Karpas-422 (cell line): Measurements from ENCODE around the gene MED31. TPM values are rescaled to one million over a fixed set of nuclear protein-coding genes. Genes with fewer than 3 reads are reported as not detected.
"Not testable (repeated sequence)": the region's sequence is repeated elsewhere in the genome, so short reads cannot be mapped to it uniquely, and the experiment has no call there.

ENCODE experiments used
- DNase-seq: peaks from one replicate; pipeline ENCODE4 v3.0.0-alpha.2; 2015
- H2AFZ ChIP-seq: fragments of 200-600 bp; sonication (generic); 2 replicates; pipeline ENCODE4 v1.6.1; 2014; ENCODE audit warnings: antibody characterized with exemption, low read length, mixed read lengths
- H3K27ac ChIP-seq: fragments of 200-600 bp; sonication (generic); 2 replicates; pipeline ENCODE4 v1.5.1; 2014; ENCODE audit warnings: mild to moderate bottlenecking, low read length, moderate library complexity
- H3K27me3 ChIP-seq: fragments of 200-600 bp; sonication (generic); 2 replicates; pipeline ENCODE4 v1.6.1; 2014; ENCODE audit warnings: low read length, mixed read lengths
- H3K36me3 ChIP-seq: fragments of 200-600 bp; sonication (generic); 2 replicates; pipeline ENCODE4 v1.6.1; 2014; ENCODE audit warnings: low read length, mixed read lengths; ENCODE audit not compliant: insufficient read depth
- H3K4me1 ChIP-seq: fragments of 200-600 bp; sonication (generic); 2 replicates; pipeline ENCODE4 v1.6.1; 2014; ENCODE audit warnings: mild to moderate bottlenecking, low read length, mixed read lengths
- H3K4me2 ChIP-seq: fragments of 200-600 bp; sonication (generic); 2 replicates; pipeline ENCODE4 v1.6.1; 2014; ENCODE audit warnings: low read length, low read depth, mild to moderate bottlenecking; ENCODE audit not compliant: poor library complexity, severe bottlenecking
- H3K4me3 ChIP-seq: fragments of 200-600 bp; sonication (generic); 2 replicates; pipeline ENCODE4 v1.5.1; 2014; ENCODE audit warnings: mild to moderate bottlenecking, antibody characterized with exemption, low read length, mixed read lengths
- H3K79me2 ChIP-seq: fragments of 200-600 bp; sonication (generic); 2 replicates; pipeline ENCODE4 v1.6.1; 2014; ENCODE audit warnings: mild to moderate bottlenecking, low read length, mixed read lengths
- H3K9ac ChIP-seq: fragments of 200-600 bp; sonication (generic); 2 replicates; pipeline ENCODE4 v1.6.0; 2014; ENCODE audit warnings: low read length
- H3K9me2 ChIP-seq: fragments of 200-600 bp; sonication (generic), shearing (Covaris generic); replicated peaks from 2 replicates; pipeline ENCODE4 v1.6.0; 2014; ENCODE audit warnings: mild to moderate bottlenecking, low read length, moderate library complexity; ENCODE audit not compliant: insufficient read depth
- H3K9me3 ChIP-seq: fragments of 300-700, 200-600 bp; sonication (generic); 2 replicates; pipeline ENCODE4 v1.6.1; 2014; ENCODE audit warnings: low read length, mixed read lengths
- H4K20me1 ChIP-seq: fragments of 200-600 bp; sonication (generic); 2 replicates; pipeline ENCODE4 v1.6.1; 2014; ENCODE audit warnings: mild to moderate bottlenecking, antibody characterized with exemption, low read length, low read depth; ENCODE audit not compliant: insufficient read depth
- small RNA-seq: library from RNA; depleted of rRNA; stranded (forward); fragments of <200 nt; gene quantifications from one replicate; pipeline ENCODE3, GENCODE V24; 2014
- total RNA-seq: library from RNA; depleted of rRNA; stranded (reverse); fragments of >200 nt; shearing (Covaris generic); gene quantifications from 2 replicates; pipeline ENCODE4 v1.2.3, GENCODE V29; 2014; ENCODE audit warnings: low replicate concordance; rRNA removed

MED31 gene
- total RNA-seq, 1 experiment from 2014 or later = 45.3 TPM

GRCh38 chr17:6596941-6597340 lies 54.5 kb downstream of the MED31 start:
- H3K4me3 ChIP-seq = no peak overlapping the region
- H3K9me2 ChIP-seq = no peaks in the 10 kb centered on the region
- no peaks in the 10 kb centered on the region for H3K9me3 ChIP-seq
- H3K9ac ChIP-seq = no peak overlapping the region
- peaks cover 10% of the 10 kb centered on the region; the same call in 1 of the 2 replicates for H3K79me2 ChIP-seq
- no peak for DNase-seq
- H4K20me1 ChIP-seq = no peaks in the 10 kb centered on the region
- H3K4me1 ChIP-seq = peaks cover 33% of the 10 kb centered on the region
- H3K27ac ChIP-seq = no peak overlapping the region
- H3K27me3 ChIP-seq = no peaks in the 10 kb centered on the region
- no peak overlapping the region for H3K4me2 ChIP-seq
- peaks cover 63% of the 10 kb centered on the region for H3K36me3 ChIP-seq
- no peak overlapping the region for H2AFZ ChIP-seq

- Histone ChIP-seq H3K27ac (no peak overlapping the region), H3K4me2 (no peak overlapping the region), H3K9me2 (no peaks in the 10 kb centered on the region), H3K36me3 (peaks cover 64% of the 10 kb centered on the region), H3K9me3 (no peaks in the 10 kb centered on the region), H3K27me3 (no peaks in the 10 kb centered on the region), H3K4me1 (peaks cover 33% of the 10 kb centered on the region), H2AFZ (no peak overlapping the region), H3K79me2 (0 out of 2 replicates have a peak, but pooled peaks cover 6% of the 10 kb centered on the region), H3K4me3 (no peak overlapping the region), H4K20me1 (no peaks in the 10 kb centered on the region), H3K9ac (no peak overlapping the region)
- DNase-seq = no peak
Measured at GRCh38 chr17:6596511-6596910, 54.9 kb downstream of the MED31 start.

GRCh38 chr17:6596081-6596480 lies 55.3 kb downstream of the MED31 start:
- Histone ChIP-seq H3K79me2 (0 out of 2 replicates have a peak, but pooled peaks cover 2% of the 10 kb centered on the region), H4K20me1 (no peaks in the 10 kb centered on the region), H3K4me2 (no peak overlapping the region), H3K4me3 (no peak overlapping the region), H3K4me1 (peaks cover 33% of the 10 kb centered on the region), H3K9ac (no peak overlapping the region), H3K36me3 (peaks cover 64% of the 10 kb centered on the region), H2AFZ (no peak overlapping the region), H3K9me3 (no peaks in the 10 kb centered on the region), H3K27ac (no peak overlapping the region), H3K27me3 (no peaks in the 10 kb centered on the region), H3K9me2 (no peaks in the 10 kb centered on the region)
- no peak for DNase-seq

GRCh38 chr17:6593371-6593770 lies 58.0 kb downstream of the MED31 start:
- not testable (repeated sequence) for H3K4me2 ChIP-seq, H3K9ac ChIP-seq, DNase-seq, H3K9me2 ChIP-seq, H3K9me3 ChIP-seq, H2AFZ ChIP-seq, H3K79me2 ChIP-seq, H3K4me3 ChIP-seq, H4K20me1 ChIP-seq, H3K27ac ChIP-seq, H3K27me3 ChIP-seq
- peaks cover 10% of the 10 kb centered on the region for H3K4me1 ChIP-seq
- peaks cover 58% of the 10 kb centered on the region for H3K36me3 ChIP-seq

Small RNA genes lying within 50 kb of the gene (small RNA-seq; reads per million reads assigned to genes)
- not detected for gene MIR4520-1
- gene RNA5SP435 = 0.12 reads per million

Other genes starting within 250 kb of the MED31 start
- not detected in 2 replicates for gene AIPL1, start 216.5 kb downstream of the MED31 start, total RNA-seq
- not detected in 2 replicates for gene PIMREG, start 207.2 kb downstream of the MED31 start, total RNA-seq
- gene PITPNM3, start 95.0 kb downstream of the MED31 start, total RNA-seq = 0.04 and 0.43 TPM in 2 replicates
- 13.7 and 30.5 TPM in 2 replicates for gene KIAA0753, start 10.9 kb downstream of the MED31 start, total RNA-seq
- gene TXNDC17, start 10.5 kb downstream of the MED31 start, total RNA-seq = 75.4 and 83.2 TPM in 2 replicates
- gene C17orf100, start 157 bp upstream of the MED31 start, total RNA-seq = 0.18 TPM in 1 of 2 replicates, not detected in the other
- not detected in 2 replicates for gene SLC13A5, start 61.8 kb upstream of the MED31 start, total RNA-seq
- gene XAF1, start 104.4 kb upstream of the MED31 start, total RNA-seq = 4.7 and 8.3 TPM in 2 replicates
- gene FBXO39, start 124.6 kb upstream of the MED31 start, total RNA-seq = not detected in 2 replicates
- not detected in 2 replicates for gene TEKT1, start 180.1 kb upstream of the MED31 start, total RNA-seq